Prostate gland (tissue), 2 donors: Measurements from ENCODE around the gene CCDC198. TPM values are rescaled to one million over a fixed set of nuclear protein-coding genes. Genes with fewer than 3 reads are reported as not detected.

Experiments
- DNase-seq: peaks from one replicate; pipeline ENCODE4 v3.0.0-alpha.2; 2019; ENCODE audit warnings: low spot score
- H3K27ac ChIP-seq, 2 donors: fragments of 200-600 bp; sonication (generic); 2 replicates each; pipeline ENCODE4 v1.5.1; 2017 to 2019
- H3K27me3 ChIP-seq: fragments of 200-600 bp; sonication (generic); replicated peaks from 2 replicates; pipeline ENCODE4 v1.5.1; 2019; ENCODE audit not compliant: insufficient read depth
- H3K36me3 ChIP-seq, 2 donors: fragments of 200-600 bp; sonication (generic); 1 replicate in 1 of 2; 2 replicates in 1 of 2; pipeline versions ENCODE4 v1.5.1 to v1.8.1; 2017 to 2019
- H3K4me1 ChIP-seq: fragments of 200-600 bp; sonication (generic); replicated peaks from 2 replicates; pipeline ENCODE4 v1.5.1; 2019
- H3K4me3 ChIP-seq, 2 donors: fragments of 200-600 bp; sonication (generic); 2 replicates each; pipeline ENCODE4 v1.5.1; 2017 to 2019
- H3K9me3 ChIP-seq: fragments of 200-600 bp; sonication (generic); 2 replicates; pipeline ENCODE4 v1.5.1; 2017
- CTCF ChIP-seq, 4 experiments: fragments of 200-600 bp in 2 of 4; fragments of 450-650 bp in 2 of 4; sonication (generic) in 2 of 4; IDR thresholded peaks; 1 replicate in 3 of 4; 2 replicates in 1 of 4; pipeline ENCODE4 v1.5.1; 2016 to 2019; ENCODE audit warnings: antibody characterized with exemption in 4 of 4, mild to moderate bottlenecking in 2 of 4, moderate library complexity in 2 of 4
- POLR2A ChIP-seq: fragments of 450-650 bp; IDR thresholded peaks from one replicate; pipeline ENCODE4 v1.6.1; 2016; ENCODE audit warnings: antibody characterized with exemption, mild to moderate bottlenecking
- POLR2AphosphoS5 ChIP-seq: sonication (generic); formaldehyde crosslinking; IDR thresholded peaks from one replicate; pipeline ENCODE4 v1.6.1; 2017; ENCODE audit warnings: antibody characterized with exemption
- WGBS: methylation state at CpG from one replicate; pipeline ENCODE4 v1.1.5; 2018; 5-methylcytosine and 5-hydroxymethylcytosine counted together
- intact Hi-C: fragments of 100-400 bp; cut with DNase I; formaldehyde crosslinking; loops from one replicate; pipeline ENCODE4 v1.14.2; 2022
- total RNA-seq, 2 donors: library from RNA; depleted of rRNA; stranded (reverse); fragments of >200 nt; gene quantifications; one replicate each; pipeline ENCODE4 v1.1.0, GENCODE V29; 2016

The CCDC198 gene
- total RNA-seq, 2 donors from 2014 or later, result not detected

DNA sequence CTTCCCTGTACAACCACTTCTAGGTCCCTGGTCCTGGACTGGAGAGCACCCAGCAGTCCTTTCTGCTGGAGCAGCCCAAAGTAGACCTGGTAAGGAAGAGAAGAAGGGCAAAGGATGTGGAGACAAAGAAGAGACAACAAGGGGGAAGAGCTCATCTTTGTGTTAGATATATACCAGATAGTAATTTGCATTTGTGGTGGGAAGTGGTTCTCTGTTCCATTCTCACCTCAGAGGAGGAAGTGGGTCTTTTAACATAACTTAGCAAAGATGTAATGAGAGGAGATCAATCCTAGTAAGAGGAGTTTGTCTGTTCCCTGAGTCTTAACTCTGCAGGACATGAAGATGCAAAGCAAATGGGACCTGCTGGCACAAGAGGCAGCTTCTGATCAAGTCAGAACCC, 8.0 kb downstream of the CCDC198 start:
- no peak for TF ChIP-seq POLR2A
- no peak for TF ChIP-seq POLR2AphosphoS5
- H3K9me3 ChIP-seq, result no peaks in the 10 kb centered on the region
- no peak overlapping the region for H3K27ac ChIP-seq
- no peaks in the 10 kb centered on the region for H3K27me3 ChIP-seq
- DNase-seq, result no peak
- no peak overlapping the region for H3K4me3 ChIP-seq
- no peaks in the 10 kb centered on the region for H3K4me1 ChIP-seq
- intact Hi-C loops, result loop anchor here (2.0 kb wide), 1 partner anchor 589 kb away; no protein-coding TSS in a partner anchor
- no peaks in the 10 kb centered on the region for H3K36me3 ChIP-seq

GRCh38 chr14:57482120-57482519, 11.5 kb downstream of the CCDC198 start:
- no peak for DNase-seq
- no peak for TF ChIP-seq POLR2AphosphoS5
- no peak for TF ChIP-seq CTCF (IDR thresholded peaks at IDR 0.05)
- TF ChIP-seq POLR2A, result no peak
- Histone ChIP-seq H3K4me1 (no peaks in the 10 kb centered on the region), H3K4me3 (no peak overlapping the region), H3K27ac (no peak overlapping the region), H3K27me3 (no peaks in the 10 kb centered on the region), H3K36me3 (no peaks in the 10 kb centered on the region), H3K9me3 (no peaks in the 10 kb centered on the region)
- intact Hi-C loops, result no loop called here
- 38% methylated on average over 3 of the region's 3 CpGs for WGBS

GRCh38 chr14:57480051-57480450, 13.6 kb downstream of the CCDC198 start:
- H3K4me3 ChIP-seq, result no peak overlapping the region
- no peak for DNase-seq
- TF ChIP-seq POLR2AphosphoS5 (no peak), POLR2A (no peak), CTCF (IDR thresholded peaks at IDR 0.05) (no peak)
- intact Hi-C loops, result no loop called here
- no peaks in the 10 kb centered on the region for H3K4me1 ChIP-seq
- no peak overlapping the region for H3K27ac ChIP-seq
- no peaks in the 10 kb centered on the region for H3K27me3 ChIP-seq
- no peaks in the 10 kb centered on the region for H3K36me3 ChIP-seq
- no peaks in the 10 kb centered on the region for H3K9me3 ChIP-seq
- 91% methylated on average over 1 of the region's 1 CpG for WGBS

- intact Hi-C loops, result no loop called here
- no peak overlapping the region for H3K27ac ChIP-seq
These were observed 14.5 kb downstream of the CCDC198 start for GRCh38 chr14:57479197-57479596.

GRCh38 chr14:57478050-57478449, 15.6 kb downstream of the CCDC198 start:
- Histone ChIP-seq H3K9me3 (no peaks in the 10 kb centered on the region), H3K36me3 (no peaks in the 10 kb centered on the region), H3K27me3 (no peaks in the 10 kb centered on the region), H3K4me1 (no peaks in the 10 kb centered on the region), H3K27ac (no peak overlapping the region), H3K4me3 (no peak overlapping the region)
- intact Hi-C loops, result no loop called here
- WGBS, result 48% methylated on average over 2 of the region's 2 CpGs
- TF ChIP-seq POLR2AphosphoS5 (no peak), POLR2A (no peak), CTCF (IDR thresholded peaks at IDR 0.05) (no peak)
- DNase-seq, result no peak

More at GRCh38 chr14:57479197-57479596, 14.5 kb downstream of the CCDC198 start:
- no peak for DNase-seq
- H3K27me3 ChIP-seq, result no peaks in the 10 kb centered on the region
- no peaks in the 10 kb centered on the region for H3K4me1 ChIP-seq
- no peaks in the 10 kb centered on the region for H3K9me3 ChIP-seq
- no peaks in the 10 kb centered on the region for H3K36me3 ChIP-seq
- H3K4me3 ChIP-seq, result no peak overlapping the region
- WGBS, result 80% methylated on average over 1 of the region's 1 CpG
- TF ChIP-seq POLR2AphosphoS5, result no peak
- no peak for TF ChIP-seq CTCF (IDR thresholded peaks at IDR 0.05)
- no peak for TF ChIP-seq POLR2A
